Testis (tissue), 3 donors: ENCODE measurements around the gene NKD1. TPM values are rescaled to one million over a fixed set of nuclear protein-coding genes. Genes with fewer than 3 reads are reported as not detected.
A peak's percentile ranks its signal among the peaks of the same experiment; 100 is the strongest.

Experiments used
- DNase-seq: peaks from one replicate; pipeline ENCODE4 v3.0.0-alpha.2; 2019
- H3K27ac ChIP-seq, 2 donors: fragments of 200-600 bp; sonication (generic); one replicate each; pipeline ENCODE4 v1.5.1; 2019
- H3K27me3 ChIP-seq: fragments of 200-600 bp; sonication (generic); one replicate; pipeline ENCODE4 v1.5.1; 2019
- H3K36me3 ChIP-seq: fragments of 200-600 bp; sonication (generic); one replicate; pipeline ENCODE4 v1.5.1; 2017; ENCODE audit warnings: low read depth; ENCODE audit errors: missing control alignments
- H3K4me1 ChIP-seq: fragments of 200-600 bp; sonication (generic); one replicate; pipeline ENCODE4 v1.5.1; 2019
- H3K4me3 ChIP-seq, 2 donors: fragments of 200-600 bp; sonication (generic); one replicate each; pipeline ENCODE4 v1.5.1; 2017 to 2019
- H3K9me3 ChIP-seq: fragments of 200-600 bp; sonication (generic); one replicate; pipeline ENCODE4 v1.5.1; 2017
- POLR2A ChIP-seq: fragments of 450-650 bp; IDR thresholded peaks from one replicate; pipeline ENCODE4 v1.6.1; 2017; ENCODE audit warnings: antibody characterized with exemption, mild to moderate bottlenecking, moderate library complexity
- WGBS, 2 donors: methylation state at CpG; one replicate each; pipeline ENCODE4 v1.1.5; 2018; 5-methylcytosine and 5-hydroxymethylcytosine counted together
- intact Hi-C: fragments of 100-400 bp; cut with DNase I; formaldehyde crosslinking; loops from one replicate; pipeline ENCODE4 v1.15.1; 2023; ENCODE audit warnings: low total_unique reads
- polyA plus RNA-seq: library from polyadenylated mRNA; stranded (reverse); fragments of 350-450 nt; fragmentation: Illumina TruSeq; extraction: RNeasy Lipid Tissue Mini Kit (QIAGEN cat#74804); gene quantifications from one replicate; pipeline ENCODE4 v1.2.3, GENCODE V29; 2014; ENCODE audit warnings: low read depth, low replicate concordance; ENCODE audit not compliant: insufficient read depth
- total RNA-seq, 2 donors: library from RNA; depleted of rRNA; stranded (reverse); fragments of >200 nt; gene quantifications; one replicate each; pipeline ENCODE4 v1.2.3, GENCODE V29; 2016
- TF ChIP-seq, protein P1 (sequence below), 3 experiments: fragments of 450-650 bp in 2 of 3; fragments of 200-600 bp in 1 of 3; sonication (generic) in 1 of 3; IDR thresholded peaks; one replicate each; pipeline ENCODE4 v1.5.1; 2016 to 2019; ENCODE audit warnings: antibody characterized with exemption in 3 of 3, mild to moderate bottlenecking in 2 of 3, moderate library complexity in 1 of 3

NKD1 gene
- total and polyA plus RNA-seq, 3 donors from 2014 or later = 5.9 to 14.4 (median 8.4) TPM

DNA sequence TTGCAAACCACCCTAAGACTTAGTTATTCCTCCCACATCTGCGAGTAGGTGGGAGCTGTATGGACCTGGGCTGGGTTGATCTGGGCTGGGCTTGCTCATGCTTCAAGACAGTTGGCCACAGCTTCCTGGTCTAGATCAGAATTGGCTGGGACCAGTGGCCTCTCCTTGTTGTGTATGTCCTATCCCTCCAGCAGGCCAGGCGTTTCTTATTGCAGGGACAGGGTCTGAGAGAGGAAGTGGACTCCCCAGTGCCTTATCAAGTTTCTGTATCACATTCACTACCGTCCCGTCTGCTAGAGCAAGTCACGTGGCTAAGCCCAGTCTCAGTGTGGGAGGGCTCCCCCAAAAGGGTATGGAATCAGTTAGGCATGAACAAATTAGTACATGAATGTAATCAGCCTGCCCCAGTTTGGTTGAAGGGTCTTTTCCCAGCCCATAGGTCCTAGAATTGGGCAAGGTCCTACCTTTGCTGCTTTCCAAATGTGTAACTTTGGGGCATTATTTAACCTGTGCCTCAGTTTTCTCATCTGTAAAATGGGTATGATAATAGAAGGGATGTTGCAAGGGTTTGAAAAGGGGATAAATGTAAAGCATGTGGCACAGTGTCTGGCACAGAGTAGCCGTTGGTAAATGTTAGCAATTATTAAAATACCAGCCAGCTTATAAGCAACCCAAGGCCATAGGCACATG, 36.0 kb downstream of the NKD1 start:
- intact Hi-C loops = no loop called here
- H3K27ac ChIP-seq = no peak overlapping the region

DNA sequence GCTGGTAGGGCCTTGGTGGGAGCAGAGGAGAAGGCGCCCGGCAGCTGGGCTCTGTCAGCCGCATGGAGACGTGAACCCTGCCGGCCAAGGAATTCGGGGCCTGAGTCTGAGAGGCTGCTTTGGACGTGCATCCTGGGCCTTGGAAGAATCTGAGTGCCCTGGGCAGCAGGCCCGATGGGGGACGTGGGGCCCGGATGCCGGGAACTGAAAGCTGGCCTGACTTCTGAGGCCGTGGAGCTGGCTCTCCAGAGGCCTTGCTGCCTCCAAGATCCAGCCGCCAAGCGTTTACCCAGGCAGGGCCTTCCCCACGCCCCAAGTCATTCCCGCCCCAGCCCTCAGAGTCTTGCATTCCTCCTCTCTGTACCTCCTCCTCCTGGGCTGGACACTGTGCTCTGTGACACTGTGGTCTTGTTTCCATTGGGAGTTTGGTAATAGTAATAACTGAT, 37.2 kb downstream of the NKD1 start:
- Histone ChIP-seq H3K27me3 (no peaks in the 10 kb centered on the region), H3K4me3 (no peak overlapping the region), H3K36me3 (no peaks in the 10 kb centered on the region), H3K27ac (peak overlapping the region in 1 of 2 donors; percentile 39), H3K9me3 (no peaks in the 10 kb centered on the region), H3K4me1 (peaks cover 20% of the 10 kb centered on the region)
- WGBS, 2 donors = 44 to 71% methylated on average over 8 to 16 of the region's 16 CpGs
- intact Hi-C loops = no loop called here
- DNase-seq = peak; percentile 69
- no peak for TF ChIP-seq POLR2A
- TF ChIP-seq, protein P1, sequence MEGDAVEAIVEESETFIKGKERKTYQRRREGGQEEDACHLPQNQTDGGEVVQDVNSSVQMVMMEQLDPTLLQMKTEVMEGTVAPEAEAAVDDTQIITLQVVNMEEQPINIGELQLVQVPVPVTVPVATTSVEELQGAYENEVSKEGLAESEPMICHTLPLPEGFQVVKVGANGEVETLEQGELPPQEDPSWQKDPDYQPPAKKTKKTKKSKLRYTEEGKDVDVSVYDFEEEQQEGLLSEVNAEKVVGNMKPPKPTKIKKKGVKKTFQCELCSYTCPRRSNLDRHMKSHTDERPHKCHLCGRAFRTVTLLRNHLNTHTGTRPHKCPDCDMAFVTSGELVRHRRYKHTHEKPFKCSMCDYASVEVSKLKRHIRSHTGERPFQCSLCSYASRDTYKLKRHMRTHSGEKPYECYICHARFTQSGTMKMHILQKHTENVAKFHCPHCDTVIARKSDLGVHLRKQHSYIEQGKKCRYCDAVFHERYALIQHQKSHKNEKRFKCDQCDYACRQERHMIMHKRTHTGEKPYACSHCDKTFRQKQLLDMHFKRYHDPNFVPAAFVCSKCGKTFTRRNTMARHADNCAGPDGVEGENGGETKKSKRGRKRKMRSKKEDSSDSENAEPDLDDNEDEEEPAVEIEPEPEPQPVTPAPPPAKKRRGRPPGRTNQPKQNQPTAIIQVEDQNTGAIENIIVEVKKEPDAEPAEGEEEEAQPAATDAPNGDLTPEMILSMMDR (IDR thresholded peaks at IDR 0.05) = no peak

More for the DNA sequence above, 36.0 kb downstream of the NKD1 start:
- WGBS, 2 donors = 56 to 74% methylated on average over 6 of the region's 6 CpGs
- Histone ChIP-seq H3K4me3 (no peak overlapping the region), H3K9me3 (no peaks in the 10 kb centered on the region), H3K27me3 (no peaks in the 10 kb centered on the region), H3K4me1 (peaks cover 20% of the 10 kb centered on the region), H3K36me3 (no peaks in the 10 kb centered on the region)
- peak; percentile 47 for DNase-seq
- TF ChIP-seq, protein P1 (IDR thresholded peaks at IDR 0.05) = no peak
- no peak for TF ChIP-seq POLR2A

DNA sequence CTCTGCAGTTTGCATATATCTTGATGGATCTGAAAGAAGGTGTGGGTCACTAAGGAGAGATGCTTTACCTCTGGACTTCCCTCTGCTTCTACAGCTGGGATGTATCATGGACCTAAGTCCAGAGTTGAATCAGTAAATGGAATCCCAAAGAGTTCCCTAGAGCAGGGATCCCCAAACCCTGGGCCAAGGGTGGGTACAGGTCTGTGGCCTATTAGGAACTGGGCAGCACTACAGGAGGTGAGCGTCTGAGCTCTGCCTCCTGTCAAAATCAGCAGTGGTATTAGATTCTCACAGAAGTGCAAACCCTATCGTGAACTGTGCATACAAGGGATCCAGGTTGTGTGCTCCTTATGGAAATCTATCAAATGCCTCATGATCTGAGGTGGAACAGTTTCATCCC, 39.3 kb downstream of the NKD1 start:
- no peak overlapping the region for H3K27ac ChIP-seq
- H3K4me3 ChIP-seq = no peak overlapping the region
- 94 to 100% methylated on average over 2 of the region's 2 CpGs for WGBS, 2 donors
- H3K9me3 ChIP-seq = no peaks in the 10 kb centered on the region
- H3K36me3 ChIP-seq = no peaks in the 10 kb centered on the region
- intact Hi-C loops = no loop called here
- TF ChIP-seq POLR2A = no peak
- TF ChIP-seq, protein P1 (IDR thresholded peaks at IDR 0.05) = no peak
- no peak for DNase-seq
- H3K4me1 ChIP-seq = peaks cover 35% of the 10 kb centered on the region
- no peaks in the 10 kb centered on the region for H3K27me3 ChIP-seq

DNA sequence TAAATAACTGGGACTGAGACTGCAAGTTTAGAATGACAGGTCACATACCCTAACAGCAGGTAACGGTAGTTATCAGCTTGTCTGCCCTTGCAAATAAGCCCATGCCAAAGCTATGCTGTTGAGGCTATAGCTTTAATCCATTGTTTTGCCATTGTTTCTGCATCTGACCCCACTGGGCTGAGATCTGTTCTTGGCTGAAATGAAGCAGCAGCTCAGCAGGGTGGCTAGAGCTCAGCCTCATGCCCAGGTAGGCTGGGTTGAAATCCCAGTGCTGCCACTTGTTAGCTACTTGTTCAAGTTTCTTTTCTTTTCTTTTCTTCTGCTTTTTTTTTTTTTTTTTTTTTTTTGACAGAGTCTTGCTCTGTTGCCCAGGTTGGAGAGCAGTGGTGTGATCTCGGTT, 40.1 kb downstream of the NKD1 start:
- Histone ChIP-seq H3K9me3 (no peaks in the 10 kb centered on the region), H3K4me3 (no peak overlapping the region), H3K27me3 (no peaks in the 10 kb centered on the region), H3K27ac (no peak overlapping the region), H3K4me1 (peaks cover 42% of the 10 kb centered on the region), H3K36me3 (no peaks in the 10 kb centered on the region)
- no peak for DNase-seq
- intact Hi-C loops = no loop called here
- TF ChIP-seq, protein P1 (IDR thresholded peaks at IDR 0.05) = no peak
- 95 to 98% methylated on average over 2 of the region's 2 CpGs for WGBS, 2 donors

DNA sequence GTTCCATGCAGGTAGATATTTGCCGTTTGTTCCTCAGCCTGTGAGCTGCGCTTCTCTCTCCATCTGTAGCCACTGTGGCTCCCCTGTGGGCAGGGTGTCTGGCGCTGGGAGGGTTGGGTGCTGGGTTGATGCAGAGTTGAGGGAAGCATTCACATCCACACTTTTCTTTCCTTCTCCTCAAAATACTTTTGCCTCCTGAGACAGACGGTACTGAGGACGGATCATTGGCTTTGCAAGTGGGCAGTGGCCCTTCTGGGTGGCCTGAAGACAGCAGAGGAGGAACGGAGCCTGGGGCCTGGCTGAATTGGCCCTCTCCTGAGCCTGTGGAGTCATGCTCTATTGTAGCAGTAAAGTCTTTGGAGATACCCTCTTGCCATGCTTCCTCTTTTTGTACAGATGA, 43.0 kb downstream of the NKD1 start:
- DNase-seq = no peak
- no peak overlapping the region for H3K27ac ChIP-seq
- TF ChIP-seq, protein P1 (IDR thresholded peaks at IDR 0.05) = no peak
- TF ChIP-seq POLR2A = no peak
- intact Hi-C loops = no loop called here
- H3K9me3 ChIP-seq = no peaks in the 10 kb centered on the region
- no peaks in the 10 kb centered on the region for H3K36me3 ChIP-seq
- no peak overlapping the region for H3K4me3 ChIP-seq
- H3K27me3 ChIP-seq = no peaks in the 10 kb centered on the region
- peaks cover 24% of the 10 kb centered on the region for H3K4me1 ChIP-seq
- 70 to 77% methylated on average over 6 of the region's 6 CpGs for WGBS, 2 donors
